Measurements from ENCODE around the gene ACD. TPM values are rescaled to one million over a fixed set of nuclear protein-coding genes. Genes with fewer than 3 reads are reported as not detected.
A peak's percentile ranks its signal among the peaks of the same experiment; 100 is the strongest.

Gene ACD
- total RNA-seq, 4 donors from 2014 or later = 18.7 to 31.1 (median 23.4) TPM

DNA sequence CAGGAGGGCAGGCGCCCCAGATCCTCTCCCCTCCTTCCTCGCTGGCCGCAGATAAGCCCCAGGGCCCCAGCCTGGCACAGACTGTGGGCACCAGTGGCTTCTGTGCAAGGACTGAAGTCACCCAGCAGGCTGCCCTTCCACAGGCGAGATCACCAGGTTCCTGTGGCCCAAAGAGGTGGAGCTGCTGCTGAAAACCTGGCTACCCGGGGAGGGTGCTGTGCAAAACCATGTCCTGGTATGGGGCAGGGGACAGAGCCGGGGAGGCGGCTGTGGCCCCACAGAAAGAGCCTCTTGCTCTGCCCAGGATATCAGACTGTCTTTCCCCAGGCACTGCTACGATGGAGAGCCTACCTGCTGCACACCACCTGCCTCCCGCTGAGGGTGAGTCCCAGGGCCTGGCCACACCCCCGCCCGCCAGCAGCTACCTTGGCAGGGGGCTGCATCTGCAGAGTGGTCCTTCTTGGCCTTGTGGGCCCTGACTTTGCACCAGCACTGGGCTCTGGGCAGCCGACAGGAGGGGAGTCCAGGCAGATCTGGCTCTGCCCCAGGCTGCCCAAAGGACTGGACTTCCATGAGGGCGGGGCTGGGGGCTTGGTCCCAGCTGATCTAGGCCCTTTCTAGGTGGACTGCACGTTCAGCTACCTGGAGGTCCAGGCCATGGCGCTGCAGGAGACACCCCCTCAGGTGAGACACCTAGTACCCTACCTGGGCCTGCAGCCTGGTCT, 14.5 kb downstream of the ACD start:
- intact Hi-C loops (cut with DNase I; ENCODE audit: low total_unique reads) = no loop called here
- TF ChIP-seq, protein P1, sequence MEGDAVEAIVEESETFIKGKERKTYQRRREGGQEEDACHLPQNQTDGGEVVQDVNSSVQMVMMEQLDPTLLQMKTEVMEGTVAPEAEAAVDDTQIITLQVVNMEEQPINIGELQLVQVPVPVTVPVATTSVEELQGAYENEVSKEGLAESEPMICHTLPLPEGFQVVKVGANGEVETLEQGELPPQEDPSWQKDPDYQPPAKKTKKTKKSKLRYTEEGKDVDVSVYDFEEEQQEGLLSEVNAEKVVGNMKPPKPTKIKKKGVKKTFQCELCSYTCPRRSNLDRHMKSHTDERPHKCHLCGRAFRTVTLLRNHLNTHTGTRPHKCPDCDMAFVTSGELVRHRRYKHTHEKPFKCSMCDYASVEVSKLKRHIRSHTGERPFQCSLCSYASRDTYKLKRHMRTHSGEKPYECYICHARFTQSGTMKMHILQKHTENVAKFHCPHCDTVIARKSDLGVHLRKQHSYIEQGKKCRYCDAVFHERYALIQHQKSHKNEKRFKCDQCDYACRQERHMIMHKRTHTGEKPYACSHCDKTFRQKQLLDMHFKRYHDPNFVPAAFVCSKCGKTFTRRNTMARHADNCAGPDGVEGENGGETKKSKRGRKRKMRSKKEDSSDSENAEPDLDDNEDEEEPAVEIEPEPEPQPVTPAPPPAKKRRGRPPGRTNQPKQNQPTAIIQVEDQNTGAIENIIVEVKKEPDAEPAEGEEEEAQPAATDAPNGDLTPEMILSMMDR (IDR thresholded peaks at IDR 0.05) = no peak
- no peak for TF ChIP-seq POLR2A (IDR thresholded peaks at IDR 0.05)
- WGBS, 2 donors = 73 to 74% methylated on average over 14 of the region's 15 CpGs
- H3K4me3 ChIP-seq (ENCODE audit: low read depth, poor library complexity, severe bottlenecking) = no peak overlapping the region
- peak in 1 of 2 donors; percentile 84 for DNase-seq (ENCODE audit: low spot score in 2 of 2)

DNA sequence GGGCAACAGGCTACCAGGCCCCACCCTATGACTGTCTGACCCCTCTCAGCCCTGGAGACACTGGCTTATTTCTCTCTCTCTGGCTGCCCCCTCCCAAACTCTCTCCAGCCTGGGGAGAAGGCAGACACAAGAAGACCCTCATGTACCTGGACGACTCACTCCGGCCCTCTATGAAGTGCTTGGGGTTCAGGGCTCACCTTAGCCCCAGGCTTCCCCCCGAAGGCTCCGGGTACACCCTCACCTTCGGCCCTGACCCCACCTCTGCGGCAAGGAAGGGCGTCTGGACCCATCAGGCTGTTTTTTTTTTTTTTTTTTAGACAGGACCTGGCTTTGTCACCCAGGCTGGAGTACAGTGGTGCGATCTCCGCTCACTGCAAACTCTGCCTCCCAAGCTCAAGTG, 16.0 kb downstream of the ACD start:
- H3K4me3 ChIP-seq (ENCODE audit: low read depth, poor library complexity, severe bottlenecking) = no peak overlapping the region
- no peak for DNase-seq (ENCODE audit: low spot score in 2 of 2)
- 88 to 90% methylated on average over 9 of the region's 9 CpGs for WGBS, 2 donors
- intact Hi-C loops (cut with DNase I; ENCODE audit: low total_unique reads) = no loop called here
- TF ChIP-seq, protein P1 (IDR thresholded peaks at IDR 0.05) = no peak
- no peak for TF ChIP-seq POLR2A (IDR thresholded peaks at IDR 0.05)

DNA sequence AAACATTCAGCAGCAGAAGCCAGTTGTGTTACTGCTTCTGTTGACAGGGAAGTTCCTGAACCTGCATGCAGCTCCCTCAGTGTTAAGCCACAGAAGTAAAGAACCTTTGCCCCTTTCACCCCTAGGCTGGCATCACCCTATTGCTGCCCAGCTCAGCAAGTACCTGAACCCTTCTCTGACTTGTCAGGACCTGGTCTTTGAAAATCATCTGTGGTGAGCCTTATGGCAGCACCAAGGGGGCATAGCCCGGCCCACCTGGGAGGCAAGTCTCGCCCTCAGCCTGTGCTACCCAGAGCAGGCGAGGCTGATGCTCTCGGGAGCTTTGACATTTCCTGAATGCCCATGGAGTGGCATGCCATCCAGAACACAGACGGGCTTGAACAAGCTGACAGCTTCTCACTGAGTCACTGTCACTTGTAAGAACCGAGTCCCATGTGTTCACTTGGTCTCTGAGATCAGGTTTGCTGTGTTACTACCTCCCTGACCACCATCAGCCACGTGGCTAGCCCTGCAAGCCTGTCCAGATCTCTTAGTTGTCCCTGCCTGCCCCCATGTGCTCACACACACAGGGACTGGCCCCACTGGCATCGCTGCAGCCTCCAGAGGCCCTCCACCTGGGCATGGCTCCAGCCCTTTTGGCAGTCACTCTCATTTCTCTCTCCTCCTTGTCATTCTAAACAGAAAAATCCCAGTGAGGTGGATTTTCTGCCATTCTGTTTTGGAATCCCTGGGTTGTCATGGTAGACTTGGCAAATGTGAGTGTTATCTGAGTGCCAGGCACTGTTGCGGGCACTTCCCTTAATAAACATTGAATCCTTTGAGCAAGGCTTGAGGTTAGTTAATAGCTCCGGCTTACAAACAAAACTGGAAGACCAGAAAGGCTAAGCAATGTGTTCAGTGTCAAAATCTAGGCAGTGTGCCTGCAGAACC, 18.0 kb downstream of the ACD start:
- DNase-seq (ENCODE audit: low spot score in 2 of 2) = no peak
- intact Hi-C loops (cut with DNase I; ENCODE audit: low total_unique reads) = no loop called here
- TF ChIP-seq POLR2A (IDR thresholded peaks at IDR 0.05) = no peak
- TF ChIP-seq, protein P1 (IDR thresholded peaks at IDR 0.05) = no peak
- WGBS, 2 donors = 32 to 40% methylated on average over 10 of the region's 10 CpGs
- H3K4me3 ChIP-seq (ENCODE audit: low read depth, poor library complexity, severe bottlenecking) = no peak overlapping the region

DNA sequence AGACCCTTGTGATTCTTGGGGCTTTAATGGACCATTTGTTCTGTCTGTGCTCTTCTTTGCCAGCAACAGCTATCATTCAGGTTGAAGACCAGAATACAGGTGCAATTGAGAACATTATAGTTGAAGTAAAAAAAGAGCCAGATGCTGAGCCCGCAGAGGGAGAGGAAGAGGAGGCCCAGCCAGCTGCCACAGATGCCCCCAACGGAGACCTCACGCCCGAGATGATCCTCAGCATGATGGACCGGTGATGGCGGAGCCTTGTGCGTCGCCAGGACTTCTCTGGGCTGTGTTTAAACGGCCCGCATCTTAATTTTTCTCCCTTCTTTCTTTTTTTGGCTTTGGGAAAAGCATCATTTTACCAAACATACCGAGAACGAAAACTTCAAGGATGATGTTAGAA, 22.4 kb downstream of the ACD start:
- intact Hi-C loops (cut with DNase I; ENCODE audit: low total_unique reads) = no loop called here
- no peak for TF ChIP-seq POLR2A (IDR thresholded peaks at IDR 0.05)
- no peak for DNase-seq (ENCODE audit: low spot score in 2 of 2)
- H3K4me3 ChIP-seq (ENCODE audit: low read depth, poor library complexity, severe bottlenecking) = no peak overlapping the region
- 83 to 94% methylated on average over 12 of the region's 12 CpGs for WGBS, 2 donors

DNA sequence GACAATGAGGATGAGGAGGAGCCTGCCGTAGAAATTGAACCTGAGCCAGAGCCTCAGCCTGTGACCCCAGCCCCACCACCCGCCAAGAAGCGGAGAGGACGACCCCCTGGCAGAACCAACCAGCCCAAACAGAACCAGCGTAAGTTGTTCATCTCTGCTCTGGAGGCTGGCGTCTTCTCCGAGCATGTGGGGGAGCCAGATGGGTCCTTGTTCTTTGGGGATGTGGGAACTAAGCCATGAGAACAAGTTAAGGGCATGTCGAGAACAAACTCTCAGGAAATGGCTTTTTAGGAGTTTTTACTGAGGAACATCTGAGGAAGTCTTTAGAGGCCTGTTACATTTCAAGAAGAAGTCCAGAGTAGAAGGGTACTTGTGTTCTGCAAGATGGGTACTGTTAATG, 23.3 kb downstream of the ACD start:
- no peak for DNase-seq (ENCODE audit: low spot score in 2 of 2)
- H3K4me3 ChIP-seq (ENCODE audit: low read depth, poor library complexity, severe bottlenecking) = no peak overlapping the region
- TF ChIP-seq, protein P1 (IDR thresholded peaks at IDR 0.05) = no peak
- TF ChIP-seq POLR2A (IDR thresholded peaks at IDR 0.05) = no peak
- WGBS, 2 donors = 93 to 95% methylated on average over 8 of the region's 8 CpGs
- intact Hi-C loops (cut with DNase I; ENCODE audit: low total_unique reads) = no loop called here

Data from lower leg skin (tissue), 4 donors.